GM10847 (cell line): ENCODE data around the gene TNIP3.

Experiments used
- POLR2A ChIP-seq: IDR thresholded peaks from 2 replicates; pipeline ENCODE4 v1.6.1; 2011; ENCODE audit not compliant: insufficient read length; ENCODE audit errors: extremely low read depth

Gene TNIP3

GRCh38 chr4:121122661-121123060 lies 41.5 kb downstream of the TNIP3 start:
- no peak for TF ChIP-seq POLR2A

DNA sequence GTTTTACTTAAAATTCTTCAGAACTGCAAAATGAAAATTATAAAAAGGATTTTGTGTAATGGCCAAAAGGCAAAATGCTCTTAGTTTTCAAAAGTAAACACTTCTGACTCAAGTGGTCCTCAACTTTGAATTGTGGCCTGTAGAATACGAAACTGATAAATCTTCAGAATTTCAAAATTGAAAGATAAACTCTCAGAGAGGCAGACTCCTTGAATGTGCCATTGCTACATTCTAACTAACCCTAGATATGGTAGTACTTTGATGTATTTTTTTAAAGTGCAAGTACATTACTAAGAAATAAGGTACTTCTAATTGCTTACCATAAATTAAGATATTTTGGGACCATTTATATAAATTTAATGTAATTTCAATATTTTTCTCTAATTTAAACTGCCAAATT lies 44.4 kb downstream of the TNIP3 start:
- TF ChIP-seq POLR2A, result no peak

- TF ChIP-seq POLR2A, result no peak
These were observed 45.8 kb downstream of the TNIP3 start for GRCh38 chr4:121118344-121118743.

DNA sequence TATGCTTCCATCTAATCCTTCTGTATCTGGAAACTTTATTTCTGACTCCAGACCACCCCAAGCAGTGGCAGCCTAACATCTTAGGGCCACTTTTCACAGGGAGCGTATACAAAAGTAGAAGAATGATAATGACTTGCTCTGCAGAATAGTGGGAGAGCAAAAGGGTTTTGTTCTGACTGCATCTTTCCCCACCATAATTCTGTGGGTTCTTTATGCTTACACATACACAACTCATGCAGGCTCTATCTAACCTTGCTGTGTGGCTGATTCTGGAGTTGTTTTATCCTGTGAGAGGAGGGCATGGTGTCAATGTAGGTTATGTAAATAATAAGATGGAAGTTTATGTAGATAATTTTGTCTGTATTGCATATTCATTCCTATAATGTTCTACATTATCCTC lies 49.4 kb downstream of the TNIP3 start:
- TF ChIP-seq POLR2A, result no peak

DNA sequence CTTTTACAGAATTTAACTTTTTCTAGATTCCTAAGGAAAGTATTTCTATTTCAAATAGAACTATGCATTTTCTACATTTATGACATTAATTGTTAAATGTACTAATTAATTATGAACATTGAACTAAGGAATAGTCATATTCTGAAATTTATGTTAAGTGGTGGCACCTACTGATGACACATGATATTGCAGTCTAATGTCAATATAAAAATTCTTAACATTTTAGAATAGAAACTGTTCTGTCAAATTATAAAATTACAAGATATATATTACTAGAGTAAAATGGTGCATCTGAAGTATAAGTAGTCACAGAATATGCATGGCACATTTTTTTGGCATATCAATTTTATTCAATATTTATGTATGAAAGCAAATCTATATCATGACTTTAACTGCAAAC lies 51.6 kb downstream of the TNIP3 start:
- TF ChIP-seq POLR2A, result no peak

DNA sequence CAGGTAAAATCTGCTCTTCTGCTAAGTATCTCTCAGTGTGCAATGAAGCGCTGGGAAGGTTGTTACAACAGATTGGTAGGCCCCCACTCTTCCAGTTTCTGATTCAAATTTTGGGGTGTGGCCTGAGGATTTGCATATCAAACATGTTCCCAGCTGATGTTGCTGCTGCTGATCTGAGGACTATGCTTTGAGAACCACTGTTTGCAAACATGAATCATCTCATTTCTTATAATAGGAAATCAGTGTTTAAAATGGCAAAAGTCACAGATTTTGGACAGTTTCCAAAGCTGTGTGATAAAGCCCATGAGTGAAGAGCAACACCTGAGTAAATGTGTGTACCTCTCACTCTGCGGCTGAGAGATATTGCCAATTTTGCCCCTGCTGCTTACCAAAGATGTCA lies 55.6 kb downstream of the TNIP3 start:
- no peak for TF ChIP-seq POLR2A

DNA sequence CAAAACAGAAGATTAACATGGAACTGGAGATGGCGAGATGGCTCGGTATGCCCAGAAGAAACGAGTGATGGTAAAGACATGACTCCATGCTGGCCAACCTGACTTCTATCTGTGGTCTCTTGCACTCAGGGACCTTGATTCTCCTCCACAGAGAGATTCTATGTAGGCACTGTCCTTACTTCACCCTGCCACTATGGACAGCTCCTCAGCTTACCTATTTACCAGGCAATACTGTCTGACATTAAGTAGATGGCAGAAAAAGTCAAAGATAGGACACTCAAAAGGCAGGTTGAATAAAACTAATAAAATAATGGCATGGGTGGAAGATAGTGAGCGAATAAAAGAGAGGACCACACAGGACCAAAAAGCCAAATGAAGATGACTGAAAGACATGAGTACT lies 56.6 kb downstream of the TNIP3 start:
- TF ChIP-seq POLR2A, result no peak

DNA sequence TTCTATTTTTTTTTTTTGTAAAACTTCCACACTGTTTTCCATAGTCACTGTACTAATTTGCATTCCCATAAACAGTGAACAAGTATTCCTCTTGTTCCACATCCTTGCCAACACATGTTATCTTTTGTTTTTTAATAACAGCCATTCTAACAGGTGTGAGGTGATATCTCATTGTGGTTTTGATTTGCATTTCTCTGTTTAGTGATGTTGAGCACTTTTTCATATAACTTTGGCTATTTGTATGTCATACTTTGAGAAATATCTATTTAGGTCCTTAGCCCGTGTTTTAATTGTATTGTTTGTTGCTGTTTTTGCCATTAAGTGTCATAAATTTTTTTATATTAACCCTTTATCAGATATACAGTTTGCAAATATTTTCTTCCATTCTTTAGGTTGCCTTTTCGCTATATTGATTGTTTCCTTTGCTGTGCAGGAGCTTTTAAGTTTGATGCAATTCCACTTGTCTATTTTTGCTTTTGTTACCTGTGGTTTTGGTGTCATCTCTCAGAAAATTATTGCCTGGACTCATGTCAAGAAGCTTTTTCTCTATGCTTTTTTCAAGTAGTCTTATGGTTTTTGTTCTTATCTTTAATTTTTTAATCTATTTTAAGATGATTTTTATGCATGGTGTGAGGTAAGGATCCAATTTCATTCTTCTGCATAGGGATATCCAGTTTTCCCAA lies 63.9 kb downstream of the TNIP3 start:
- no peak for TF ChIP-seq POLR2A

- TF ChIP-seq POLR2A, result no peak
These were observed 65.9 kb downstream of the TNIP3 start for GRCh38 chr4:121098266-121098665.

GRCh38 chr4:121096629-121097028 lies 67.5 kb downstream of the TNIP3 start:
- TF ChIP-seq POLR2A, result no peak

GRCh38 chr4:121096191-121096590 lies 67.9 kb downstream of the TNIP3 start:
- no peak for TF ChIP-seq POLR2A

DNA sequence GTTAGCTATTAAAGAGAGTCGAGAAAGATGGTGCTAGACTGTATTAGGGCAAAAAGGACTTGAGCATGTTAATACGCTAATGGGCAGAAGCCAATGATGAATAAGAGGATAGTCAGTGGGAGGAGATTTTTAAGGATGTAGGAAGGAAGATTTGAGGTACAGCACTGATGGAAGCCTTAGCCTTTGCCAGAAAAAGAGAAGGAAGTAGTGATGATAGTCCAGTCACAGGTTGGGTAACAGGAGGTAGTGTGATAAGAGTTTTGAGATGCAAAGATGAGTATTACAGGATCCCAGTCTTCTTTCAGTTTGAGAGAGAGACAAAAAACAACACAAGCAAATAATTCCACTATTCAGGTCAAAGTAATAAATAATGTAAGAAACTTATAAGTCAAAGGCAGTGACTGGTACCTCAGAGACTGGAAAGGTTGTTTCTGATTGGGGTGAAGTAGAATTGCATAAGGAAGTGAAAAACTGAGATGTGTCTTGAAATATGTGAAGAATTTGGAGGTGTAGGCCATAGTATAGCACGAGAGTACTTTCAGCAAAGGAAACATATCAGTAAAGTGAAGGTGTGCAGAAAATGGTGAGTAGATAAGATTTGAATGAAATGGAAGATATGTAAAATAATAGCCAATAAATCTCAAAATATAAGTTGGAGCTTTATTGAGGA lies 69.7 kb downstream of the TNIP3 start:
- no peak for TF ChIP-seq POLR2A

DNA sequence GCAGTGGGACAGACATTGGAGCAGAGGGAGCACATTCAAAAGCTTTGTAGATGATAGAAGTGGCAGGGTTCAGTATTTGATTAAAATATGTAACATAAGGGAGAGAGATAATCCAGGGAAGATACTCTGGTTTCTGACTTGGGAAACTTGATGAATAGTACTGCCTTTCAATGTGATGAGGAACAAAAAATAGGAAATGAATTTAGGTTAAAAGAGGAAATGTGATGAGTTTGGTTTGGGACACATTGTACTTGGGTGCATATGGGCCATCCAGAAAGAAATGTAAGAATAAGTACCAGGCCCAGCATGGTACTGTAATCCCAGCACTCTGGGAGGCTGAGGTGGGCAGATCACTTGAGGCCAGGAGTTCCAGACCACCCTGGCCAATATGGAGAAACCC lies 70.9 kb downstream of the TNIP3 start:
- TF ChIP-seq POLR2A, result no peak

DNA sequence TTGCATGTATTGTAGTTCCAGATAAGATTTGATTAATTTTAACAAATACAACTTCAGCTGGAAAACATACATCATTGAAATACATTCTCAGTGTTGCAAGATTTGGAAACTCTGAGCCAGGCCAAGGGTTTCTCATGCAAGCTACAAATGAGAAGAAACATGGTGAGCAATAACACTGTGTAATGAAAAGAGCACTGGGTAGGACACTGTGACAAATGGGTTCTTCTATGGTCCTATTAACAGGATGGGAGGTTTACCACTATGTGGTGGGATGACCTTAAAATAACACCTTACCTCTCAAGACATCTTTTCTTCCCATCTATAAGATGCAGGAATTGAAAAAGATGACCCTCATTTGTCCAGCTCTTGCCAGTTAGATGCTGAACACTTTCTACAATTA lies 72.2 kb downstream of the TNIP3 start:
- no peak for TF ChIP-seq POLR2A

DNA sequence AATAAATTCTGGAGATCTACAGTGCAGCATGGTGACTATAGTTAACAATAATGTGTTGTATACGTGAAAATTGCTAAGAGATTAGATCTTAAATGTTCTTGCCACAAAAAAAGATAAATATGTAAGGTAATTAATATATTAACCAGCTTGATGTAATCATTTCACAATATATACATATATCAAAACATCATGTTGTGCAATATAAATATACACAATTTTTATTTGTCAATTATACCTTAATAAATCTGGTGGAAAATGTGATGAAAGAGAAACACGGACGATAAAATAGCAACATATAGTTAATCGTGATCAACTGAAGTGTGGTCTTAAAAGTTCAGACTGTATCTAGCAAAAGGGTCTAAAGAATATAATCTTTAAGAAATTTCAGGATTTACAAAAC lies 75.3 kb downstream of the TNIP3 start:
- TF ChIP-seq POLR2A, result no peak
